ENCODE results near the gene CDH12.
"Not testable (repeated sequence)": the region's sequence is repeated elsewhere in the genome, so short reads cannot be mapped to it uniquely, and the experiment has no call there.

The CDH12 gene

GRCh38 chr5:22111320-22111719 lies 741.8 kb downstream of the CDH12 start:
- DNase-seq: no peak

GRCh38 chr5:22109315-22109714 lies 743.8 kb downstream of the CDH12 start:
- no peak for DNase-seq

DNA sequence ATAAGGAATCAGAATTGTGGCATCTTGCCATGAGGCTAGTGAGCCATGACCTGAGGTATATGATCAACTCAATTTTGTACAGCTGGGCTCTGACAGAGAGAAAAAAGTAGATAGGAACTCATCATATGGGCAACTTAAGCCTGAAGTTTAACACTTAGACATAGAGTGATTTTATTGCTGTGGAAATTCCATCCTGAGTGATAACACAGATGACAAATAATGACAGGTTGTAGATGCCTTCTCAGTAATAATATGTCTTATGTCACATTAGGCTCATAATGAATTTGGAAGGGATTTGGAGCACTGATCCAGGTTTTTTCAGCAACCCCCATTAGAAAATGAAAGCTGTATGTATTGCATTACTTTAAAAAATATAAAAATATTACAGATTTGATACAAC lies 744.6 kb downstream of the CDH12 start:
- no peak for DNase-seq

GRCh38 chr5:22102823-22103359 lies 750.3 kb downstream of the CDH12 start:
- no peak for DNase-seq

DNA sequence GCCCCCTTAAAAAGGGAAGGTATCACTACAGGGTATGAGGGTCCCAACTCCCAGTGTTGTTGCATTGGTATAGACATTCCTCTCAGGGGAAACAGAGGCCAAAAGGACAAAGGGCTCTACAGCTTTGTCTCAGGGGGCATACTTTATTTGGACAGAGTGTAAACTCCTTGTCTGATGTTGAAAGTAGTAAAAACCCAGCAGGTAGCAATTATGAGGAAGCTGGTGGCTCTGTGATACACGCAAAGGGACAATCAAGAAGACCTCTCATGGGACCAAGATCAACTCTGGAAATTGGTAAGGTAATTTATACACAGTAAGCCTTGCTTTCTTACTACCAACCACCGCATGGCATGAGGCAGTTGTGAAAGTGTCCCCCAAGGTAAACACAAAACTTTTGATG lies 764.6 kb downstream of the CDH12 start:
- DNase-seq: no peak

- no peak for DNase-seq
Measured at GRCh38 chr5:22079566-22079965, 773.6 kb downstream of the CDH12 start.

DNA sequence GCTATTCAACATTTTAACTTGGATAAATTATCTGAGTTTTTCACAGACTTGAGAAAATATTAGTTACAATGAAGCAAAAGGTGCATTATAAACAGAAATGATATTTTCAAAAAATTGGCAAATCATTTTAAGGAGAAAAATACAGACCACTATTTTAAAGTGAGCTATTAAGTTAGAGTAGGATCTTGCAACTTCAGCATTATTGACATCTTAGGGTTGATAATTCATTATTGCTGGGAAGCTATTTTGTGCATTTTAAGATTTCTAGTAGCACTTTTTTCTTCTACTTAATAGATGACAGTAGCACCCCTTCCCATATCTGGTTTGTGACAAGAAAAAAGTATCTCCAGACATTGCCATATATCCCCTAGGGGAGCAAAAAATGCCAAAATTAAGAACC lies 774.1 kb downstream of the CDH12 start:
- no peak for DNase-seq

GRCh38 chr5:22076586-22076985 lies 776.6 kb downstream of the CDH12 start:
- no peak for DNase-seq

DNA sequence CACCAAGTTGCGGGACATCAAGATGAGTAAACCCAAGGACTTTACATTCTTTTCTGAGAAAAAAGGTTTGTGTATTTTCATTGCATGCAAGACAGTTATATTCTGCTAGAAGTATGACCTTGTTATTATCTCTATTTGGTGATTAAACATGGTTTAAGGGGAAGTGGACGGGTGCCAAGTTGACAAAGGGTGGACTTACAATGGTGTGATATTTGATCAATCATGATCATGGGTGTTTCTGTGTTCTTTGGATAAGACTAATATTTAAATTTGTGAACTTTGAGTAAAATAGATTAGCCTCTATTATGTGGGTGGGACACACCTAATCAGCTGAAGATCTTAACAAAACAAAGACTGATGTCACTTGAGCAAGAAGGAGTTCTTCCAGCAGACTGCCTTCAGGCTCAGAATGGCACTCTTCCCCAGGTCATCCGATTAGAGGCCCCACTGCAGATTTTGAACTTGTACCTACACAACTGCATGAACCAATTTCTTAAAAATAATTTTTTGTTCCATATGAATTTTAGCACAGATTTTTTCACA lies 782.9 kb downstream of the CDH12 start:
- no peak for DNase-seq

GRCh38 chr5:22063717-22064116 lies 789.4 kb downstream of the CDH12 start:
- no peak for DNase-seq

DNA sequence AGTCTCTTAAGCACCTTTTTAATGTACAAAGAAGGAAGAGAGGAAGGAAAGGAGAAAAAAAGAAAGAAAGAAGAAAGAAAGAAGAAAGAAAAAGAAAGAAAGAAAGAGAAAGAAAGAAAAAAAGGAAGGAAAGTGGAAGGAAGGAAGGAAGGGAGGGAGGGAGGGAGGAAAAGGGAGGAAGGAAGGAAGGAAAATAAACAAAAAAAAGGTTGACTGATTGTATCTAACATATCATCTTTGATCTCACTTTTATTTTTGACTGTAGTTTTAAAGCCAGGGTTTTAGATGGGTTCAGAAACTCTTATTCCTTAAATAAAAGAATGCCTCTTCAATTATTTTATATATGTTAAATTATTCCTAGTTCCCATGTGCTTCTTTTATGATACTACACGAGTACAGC lies 794.5 kb downstream of the CDH12 start:
- no peak for DNase-seq

DNA sequence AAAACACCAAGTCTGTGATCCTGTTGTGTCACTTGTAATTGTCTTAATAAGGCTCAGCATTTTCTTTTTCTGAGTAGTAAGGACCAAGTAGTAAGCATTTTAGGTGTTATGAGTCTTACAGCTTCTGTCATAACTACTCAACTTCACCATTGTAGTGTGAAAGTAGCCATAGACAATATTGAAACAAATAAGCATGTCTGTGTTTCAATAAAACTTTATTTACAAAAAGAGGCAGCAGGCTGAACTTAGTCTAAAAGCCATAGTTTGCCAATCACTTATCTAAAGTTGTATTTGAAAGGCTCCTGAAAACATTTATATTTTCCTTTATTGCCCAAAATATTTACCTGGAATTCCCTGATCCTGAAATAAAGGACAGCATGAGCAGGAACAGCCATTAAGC lies 796.1 kb downstream of the CDH12 start:
- DNase-seq: no peak

DNA sequence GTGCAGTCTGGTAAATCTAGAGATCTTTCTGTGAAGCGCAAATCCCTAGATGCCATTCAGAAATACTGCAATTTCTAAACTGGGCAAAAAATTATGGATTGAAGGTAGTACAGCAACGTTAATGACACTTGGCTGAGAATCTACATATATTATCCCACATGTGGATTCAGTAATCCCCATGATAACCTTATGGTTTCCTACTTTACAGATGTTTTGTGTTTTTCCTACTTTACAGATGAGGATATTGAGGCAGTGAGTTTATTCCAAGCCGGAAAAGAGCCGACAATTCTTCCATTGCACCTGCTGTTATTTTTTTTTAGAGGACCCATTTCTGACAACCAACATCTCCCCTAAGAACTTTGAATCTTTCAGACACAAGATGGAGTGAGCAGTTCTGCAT lies 796.5 kb downstream of the CDH12 start:
- no peak for DNase-seq

GRCh38 chr5:22053195-22053594 lies 799.9 kb downstream of the CDH12 start:
- no peak for DNase-seq

GRCh38 chr5:22051881-22052280 lies 801.3 kb downstream of the CDH12 start:
- DNase-seq: no peak

DNA sequence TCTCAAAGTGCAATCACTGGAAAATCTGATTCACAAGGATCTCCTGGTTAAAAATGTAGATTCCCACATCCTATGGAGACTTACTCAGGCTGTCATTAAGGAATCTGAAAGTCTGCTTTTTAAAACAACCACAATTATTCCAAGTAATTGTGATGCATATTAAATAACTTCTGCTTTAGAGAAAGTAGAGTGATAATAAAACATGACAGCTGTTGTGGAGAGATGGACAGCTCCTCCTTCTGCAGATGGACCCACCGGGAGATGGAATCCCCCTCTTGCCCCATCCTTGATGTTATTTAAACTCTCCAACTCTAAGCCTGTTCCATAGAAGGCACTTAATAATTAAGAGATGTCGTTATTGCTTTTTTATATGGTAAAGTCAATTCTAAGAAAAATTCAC lies 802.2 kb downstream of the CDH12 start:
- DNase-seq: no peak

- DNase-seq: no peak
Measured at GRCh38 chr5:22044229-22044628, 808.9 kb downstream of the CDH12 start.

- no peak for DNase-seq
Measured at GRCh38 chr5:22036061-22036460, 817.1 kb downstream of the CDH12 start.

GRCh38 chr5:22033066-22033465 lies 820.1 kb downstream of the CDH12 start:
- no peak for DNase-seq

GRCh38 chr5:22023784-22024183 lies 829.4 kb downstream of the CDH12 start:
- no peak for DNase-seq

- not testable (repeated sequence) for DNase-seq
Measured at GRCh38 chr5:22012893-22013292, 840.3 kb downstream of the CDH12 start.

DNA sequence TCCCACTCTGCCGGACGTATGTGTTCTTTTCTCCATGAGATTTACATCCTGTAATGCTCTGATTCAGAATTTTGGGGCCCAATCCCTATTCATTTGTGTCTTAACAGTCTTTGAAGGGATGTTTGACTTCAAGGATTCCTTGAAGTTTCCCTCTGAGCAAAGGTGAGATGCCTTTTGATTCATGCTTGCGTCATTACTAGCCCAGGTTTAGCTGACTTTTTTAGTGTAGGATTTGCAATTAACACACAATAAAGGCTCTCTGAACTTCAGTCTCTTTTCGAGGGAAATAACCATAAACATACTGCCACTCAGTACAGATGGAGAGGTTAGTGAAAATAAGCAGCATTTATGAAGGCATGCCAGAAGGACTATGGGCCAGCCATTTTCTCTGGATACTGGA lies 842.3 kb downstream of the CDH12 start:
- DNase-seq: not testable (repeated sequence)

- not testable (repeated sequence) for DNase-seq
Measured at GRCh38 chr5:22001097-22001496, 852.0 kb downstream of the CDH12 start.

- DNase-seq: not testable (repeated sequence)
Measured at GRCh38 chr5:21985799-21986198, 867.3 kb downstream of the CDH12 start.

DNA sequence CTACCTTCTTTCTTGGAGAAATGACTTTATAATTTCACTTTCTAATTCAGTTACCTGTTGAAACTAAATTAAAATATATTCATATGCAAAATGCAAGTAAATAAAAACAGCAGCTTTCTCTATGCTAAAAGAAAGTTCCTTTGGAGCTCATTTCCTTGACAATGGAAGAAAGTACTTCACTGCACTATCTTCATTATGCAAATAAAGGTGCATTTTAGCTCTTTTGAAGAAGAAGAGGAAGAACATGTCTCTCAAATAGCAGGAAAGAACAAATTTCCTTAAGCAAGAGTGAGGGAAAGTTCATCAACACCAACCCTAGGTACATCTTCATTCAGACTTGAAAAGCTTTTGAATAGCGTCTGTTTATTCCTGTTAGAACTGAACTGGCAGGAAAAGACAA lies 901.6 kb downstream of the CDH12 start:
- DNase-seq: not testable (repeated sequence)

DNA sequence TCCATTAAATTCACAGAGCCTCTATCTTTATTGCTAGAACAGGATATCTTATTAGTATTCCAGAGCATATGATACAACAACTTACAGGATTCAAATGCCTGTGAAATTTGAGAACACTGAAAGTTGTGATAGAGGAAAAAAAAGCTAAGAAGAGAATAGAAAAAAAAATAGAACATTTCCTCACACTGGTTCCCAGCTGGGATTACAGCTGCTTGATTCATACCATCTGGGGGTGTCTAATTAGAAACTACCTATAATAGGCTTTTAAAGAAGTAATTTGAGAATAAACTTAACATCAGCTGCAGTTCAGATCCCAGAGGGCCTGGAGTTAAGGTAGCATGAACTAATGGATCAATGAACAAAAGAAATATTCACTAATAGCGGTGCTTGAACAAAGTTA lies 922.0 kb downstream of the CDH12 start:
- no peak for DNase-seq

Data from NCI-H526 treated with DMSO at 0.1 percent for 48 hours (cell line).